ENCODE results near the gene DNMT1. TPM values are rescaled to one million over a fixed set of nuclear protein-coding genes. Genes with fewer than 3 reads are reported as not detected.

The DNMT1 gene
- total RNA-seq, 2 experiments from 2014 or later = 372 to 379 TPM

GRCh38 chr19:10134040-10134439, 60.7 kb downstream of the DNMT1 start:
- DNase-seq (no peak), ATAC-seq (no peak)
- Mint-ChIP-seq H3K27me3 (no peaks in the 10 kb centered on the region), H3K36me3 (ENCODE audit: low read depth) (peaks cover 35% of the 10 kb centered on the region), H3K27ac (no peak overlapping the region), H3K9me3 (no peaks in the 10 kb centered on the region), H3K4me3 (no peak overlapping the region), H3K4me1 (ENCODE audit: low read depth) (no peaks in the 10 kb centered on the region)
- ChIA-PET CTCF (no interaction called here), POLR2A (interaction anchor here (0.8 to 2.0 kb wide), 3 partner anchors 14 to 27 kb away, joined by 3 to 6 read pairs (median 4); partner anchors contain the start of gene EIF3G)
- intact Hi-C loops (cut with micrococcal nuclease) = no loop called here
- TF ChIP-seq, protein P1, sequence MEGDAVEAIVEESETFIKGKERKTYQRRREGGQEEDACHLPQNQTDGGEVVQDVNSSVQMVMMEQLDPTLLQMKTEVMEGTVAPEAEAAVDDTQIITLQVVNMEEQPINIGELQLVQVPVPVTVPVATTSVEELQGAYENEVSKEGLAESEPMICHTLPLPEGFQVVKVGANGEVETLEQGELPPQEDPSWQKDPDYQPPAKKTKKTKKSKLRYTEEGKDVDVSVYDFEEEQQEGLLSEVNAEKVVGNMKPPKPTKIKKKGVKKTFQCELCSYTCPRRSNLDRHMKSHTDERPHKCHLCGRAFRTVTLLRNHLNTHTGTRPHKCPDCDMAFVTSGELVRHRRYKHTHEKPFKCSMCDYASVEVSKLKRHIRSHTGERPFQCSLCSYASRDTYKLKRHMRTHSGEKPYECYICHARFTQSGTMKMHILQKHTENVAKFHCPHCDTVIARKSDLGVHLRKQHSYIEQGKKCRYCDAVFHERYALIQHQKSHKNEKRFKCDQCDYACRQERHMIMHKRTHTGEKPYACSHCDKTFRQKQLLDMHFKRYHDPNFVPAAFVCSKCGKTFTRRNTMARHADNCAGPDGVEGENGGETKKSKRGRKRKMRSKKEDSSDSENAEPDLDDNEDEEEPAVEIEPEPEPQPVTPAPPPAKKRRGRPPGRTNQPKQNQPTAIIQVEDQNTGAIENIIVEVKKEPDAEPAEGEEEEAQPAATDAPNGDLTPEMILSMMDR (IDR thresholded peaks at IDR 0.05) = no peak

- DNase-seq = no peak
- TF ChIP-seq, protein P1 (IDR thresholded peaks at IDR 0.05) = no peak
- Mint-ChIP-seq H3K36me3 (ENCODE audit: low read depth) (peaks cover 35% of the 10 kb centered on the region), H3K9me3 (no peaks in the 10 kb centered on the region), H3K27ac (no peak overlapping the region), H3K4me3 (no peak overlapping the region), H3K27me3 (no peaks in the 10 kb centered on the region), H3K4me1 (ENCODE audit: low read depth) (no peaks in the 10 kb centered on the region)
- no peak for ATAC-seq
- POLR2A ChIA-PET = interaction anchor here (0.6 to 2.0 kb wide), 4 partner anchors 19 to 53 kb away, joined by 3 to 6 read pairs (median 4); no protein-coding TSS in a partner anchor
- intact Hi-C loops (cut with micrococcal nuclease) = no loop called here
- CTCF ChIA-PET = no interaction called here
Observed at GRCh38 chr19:10133596-10133995, 61.2 kb downstream of the DNMT1 start.

- H3K4me1 Mint-ChIP-seq (ENCODE audit: low read depth) = no peaks in the 10 kb centered on the region
- ChIA-PET POLR2A (interaction anchor here (0.6 to 2.0 kb wide), 5 partner anchors 18 to 76 kb away, joined by 3 to 6 read pairs (median 3); no protein-coding TSS in a partner anchor), CTCF (interaction anchor here (1.2 kb wide), 1 partner anchor 48 kb away, joined by 3 read pairs; no protein-coding TSS in a partner anchor)
- no peaks in the 10 kb centered on the region for H3K9me3 Mint-ChIP-seq
- H3K27me3 Mint-ChIP-seq = no peaks in the 10 kb centered on the region
- ATAC-seq (no peak), DNase-seq (no peak)
- TF ChIP-seq, protein P1 (IDR thresholded peaks at IDR 0.05) = no peak
- H3K36me3 Mint-ChIP-seq (ENCODE audit: low read depth) = peaks cover 31% of the 10 kb centered on the region
- no peak overlapping the region for H3K4me3 Mint-ChIP-seq
- intact Hi-C loops (cut with micrococcal nuclease) = no loop called here
- peak overlapping the region; percentile 45 for H3K27ac Mint-ChIP-seq
Observed at GRCh38 chr19:10132905-10133304, 61.8 kb downstream of the DNMT1 start.

DNA sequence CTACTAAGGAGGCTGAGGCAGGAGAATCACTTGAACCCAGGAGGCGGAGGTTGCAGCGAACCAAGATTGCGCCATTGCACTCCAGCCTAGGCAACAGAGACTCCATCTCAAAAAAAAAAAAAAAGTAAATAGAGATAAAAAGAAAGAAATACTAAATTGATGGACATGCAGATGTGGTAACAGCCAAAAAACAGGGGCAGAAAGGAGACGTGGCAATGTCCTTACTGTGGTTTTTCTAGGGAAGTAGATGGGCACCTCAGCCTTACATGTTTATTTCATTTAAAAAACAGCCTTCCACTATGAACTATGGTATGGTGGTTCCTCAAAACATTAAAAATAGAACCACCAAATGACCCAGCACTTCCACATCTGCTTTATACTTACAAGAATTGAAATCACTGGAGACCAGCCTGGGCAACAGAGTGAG, 68.5 kb downstream of the DNMT1 start:
- POLR2A ChIA-PET = interaction anchor here (1.5 to 23.2 kb wide), 2 partner anchors 10 to 27 kb away, joined by 3 to 521 read pairs; partner anchors contain the start of genes ANGPTL6, P2RY11 and PPAN
- CTCF ChIA-PET = interaction anchor here (1.5 kb wide), 1 partner anchor 28 kb away, joined by 3 read pairs; no protein-coding TSS in a partner anchor
- intact Hi-C loops (cut with micrococcal nuclease) = no loop called here
- TF ChIP-seq, protein P1 (IDR thresholded peaks at IDR 0.05) = no peak
- Mint-ChIP-seq H3K4me1 (ENCODE audit: low read depth) (no peaks in the 10 kb centered on the region), H3K9me3 (no peaks in the 10 kb centered on the region), H3K27ac (no peak overlapping the region), H3K36me3 (ENCODE audit: low read depth) (peaks cover 10% of the 10 kb centered on the region), H3K4me3 (no peak overlapping the region), H3K27me3 (no peaks in the 10 kb centered on the region)
- DNase-seq (no peak), ATAC-seq (no peak)

- ATAC-seq (no peak), DNase-seq (no peak)
- intact Hi-C loops (cut with micrococcal nuclease) = no loop called here
- ChIA-PET POLR2A (interaction anchor here (1.2 to 23.2 kb wide), 2 partner anchors 25 to 51 kb away, joined by 4 to 521 read pairs; partner anchors contain the start of genes ANGPTL6, P2RY11 and PPAN), CTCF (interaction anchor here (0.9 to 1.4 kb wide), 2 partner anchors 21 to 26 kb away, joined by 3 read pairs; no protein-coding TSS in a partner anchor)
- Mint-ChIP-seq H3K9me3 (no peaks in the 10 kb centered on the region), H3K4me3 (no peak overlapping the region), H3K4me1 (ENCODE audit: low read depth) (peaks cover 3% of the 10 kb centered on the region), H3K27me3 (no peaks in the 10 kb centered on the region), H3K36me3 (ENCODE audit: low read depth) (peaks cover 10% of the 10 kb centered on the region), H3K27ac (no peak overlapping the region)
- TF ChIP-seq, protein P1 (IDR thresholded peaks at IDR 0.05) = no peak
Observed at GRCh38 chr19:10124429-10124828, 70.3 kb downstream of the DNMT1 start.
